ENCODE results near the gene PLXNB2.
A peak's percentile ranks its signal among the peaks of the same experiment; 100 is the strongest.

- TF ChIP-seq EZH2 (IDR thresholded peaks at IDR 0.05; ENCODE audit: low read length, missing control alignments) (no peak), CTCF (conservative IDR thresholded peaks at IDR 0.05 in 1 of 2, IDR thresholded peaks at IDR 0.05 in 1 of 2; ENCODE audit: low read depth in 1 of 2, low read length in 2 of 2) (peak in 1 of 2 donors; percentile 10)
These were observed 35.9 kb downstream of the PLXNB2 start for GRCh38 chr22:50271519-50271970.
